Stimulated activated CD8-positive, alpha-beta memory T cell treated with anti-CD3 and anti-CD28 coated beads, Interleukin-7, amount 100 ng/mL, for 1 hour (primary cell): ENCODE data around the gene ZBTB1.
A peak's percentile ranks its signal among the peaks of the same experiment; 100 is the strongest.
"Not testable (repeated sequence)": the region's sequence is repeated elsewhere in the genome, so short reads cannot be mapped to it uniquely, and the experiment has no call there.

ENCODE experiments used
- DNase-seq, 2 donors: peaks; one replicate each; pipeline ENCODE4 v3.0.0-alpha.2; 2020; ENCODE audit warnings: low read depth in 2 of 2

ZBTB1 gene

DNA sequence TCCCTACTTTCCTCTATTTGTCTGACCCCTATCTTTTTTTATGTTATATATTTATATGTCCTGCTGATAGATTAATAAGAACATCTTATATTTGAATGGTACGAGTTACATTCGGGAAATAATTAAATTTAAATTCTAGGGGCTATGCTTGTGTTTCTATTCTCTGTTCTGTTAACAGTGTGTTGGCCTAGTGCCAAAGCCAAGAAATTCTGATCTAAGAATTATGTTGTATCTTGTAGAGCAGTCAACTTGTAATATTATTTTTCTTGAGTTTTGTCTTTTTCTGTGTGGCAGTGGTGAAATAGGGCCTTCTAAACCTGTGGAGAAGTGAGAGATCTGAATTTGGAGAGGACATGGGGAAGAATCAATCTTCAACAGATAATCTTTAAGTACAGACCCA lies 27.0 kb downstream of the ZBTB1 start:
- DNase-seq: no peak

DNA sequence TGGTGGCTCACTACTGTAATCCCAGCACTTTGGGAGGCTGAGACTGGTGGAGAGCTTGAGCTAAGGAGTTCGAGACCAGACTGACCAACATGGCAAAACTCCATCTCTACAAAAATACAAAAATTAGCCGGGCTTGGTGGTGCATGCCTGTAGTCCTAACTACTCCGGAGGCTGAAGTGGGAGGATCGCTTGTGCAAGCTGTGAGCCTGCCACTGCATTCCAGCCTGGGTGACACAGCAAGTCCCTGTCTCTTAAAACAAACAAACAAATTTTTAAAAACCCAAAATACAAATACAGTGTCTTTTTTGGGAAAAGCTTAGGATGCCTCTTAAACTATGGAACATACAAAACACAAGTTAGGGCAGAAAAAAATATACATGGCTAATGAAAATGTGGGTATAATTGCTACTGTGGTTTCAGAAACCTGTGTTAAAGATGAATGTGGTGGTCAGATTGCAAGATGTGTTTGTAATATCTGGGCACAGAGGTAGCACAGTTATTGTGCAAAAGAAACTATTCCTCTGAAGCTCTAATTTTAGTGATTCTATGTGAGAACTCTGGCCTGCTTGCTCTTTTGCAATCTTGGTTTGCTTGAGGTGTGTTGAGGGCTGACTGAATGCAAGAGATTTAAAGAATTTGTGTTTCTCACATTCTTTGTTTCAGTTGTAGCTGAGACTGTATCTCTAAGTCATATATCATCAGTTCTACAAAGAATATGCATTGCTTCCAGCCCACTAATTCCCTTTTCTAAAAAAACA lies 32.1 kb downstream of the ZBTB1 start:
- DNase-seq: no peak

DNA sequence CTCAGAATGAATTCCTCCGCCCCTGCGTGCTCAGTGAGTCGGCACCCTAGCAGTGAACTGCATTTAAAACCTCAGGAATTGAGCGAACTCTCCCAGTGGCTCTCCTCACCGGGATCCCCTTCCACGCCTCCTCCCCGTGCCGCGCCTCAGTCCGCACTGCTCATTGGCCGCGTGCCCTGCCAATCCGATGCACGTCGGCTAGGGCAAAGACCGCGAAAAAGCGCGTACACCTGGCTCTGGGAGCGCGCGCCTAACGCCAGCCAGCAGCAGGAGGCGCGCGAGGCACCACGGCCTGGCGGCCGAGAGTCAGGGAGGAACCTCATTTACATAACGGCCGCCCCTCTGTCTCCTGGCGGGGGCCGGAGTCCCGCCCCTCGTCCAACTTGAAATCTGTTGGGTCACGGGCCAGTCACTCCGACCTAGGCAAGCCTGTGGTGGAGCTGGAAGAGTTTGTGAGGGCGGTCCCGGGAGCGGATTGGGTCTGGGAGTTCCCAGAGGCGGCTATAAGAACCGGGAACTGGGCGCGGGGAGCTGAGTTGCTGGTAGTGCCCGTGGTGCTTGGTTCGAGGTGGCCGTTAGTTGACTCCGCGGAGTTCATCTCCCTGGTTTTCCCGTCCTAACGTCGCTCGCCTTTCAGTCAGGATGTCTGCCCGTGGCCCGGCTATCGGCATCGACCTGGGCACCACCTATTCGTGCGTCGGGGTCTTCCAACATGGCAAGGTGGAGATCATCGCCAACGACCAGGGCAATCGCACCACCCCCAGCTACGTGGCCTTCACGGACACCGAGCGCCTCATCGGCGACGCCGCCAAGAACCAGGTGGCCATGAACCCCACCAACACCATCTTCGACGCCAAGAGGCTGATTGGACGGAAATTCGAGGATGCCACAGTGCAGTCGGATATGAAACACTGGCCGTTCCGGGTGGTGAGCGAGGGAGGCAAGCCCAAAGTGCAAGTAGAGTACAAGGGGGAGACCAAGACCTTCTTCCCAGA lies 35.9 kb downstream of the ZBTB1 start, which contains the start of gene HSPA2:
TSS of gene HSPA2 (plus strand) at position 534 of the 995 bp plus-strand sequence. CDS start at position 643, 109 bp downstream.
- peak; percentile 81 for DNase-seq

DNA sequence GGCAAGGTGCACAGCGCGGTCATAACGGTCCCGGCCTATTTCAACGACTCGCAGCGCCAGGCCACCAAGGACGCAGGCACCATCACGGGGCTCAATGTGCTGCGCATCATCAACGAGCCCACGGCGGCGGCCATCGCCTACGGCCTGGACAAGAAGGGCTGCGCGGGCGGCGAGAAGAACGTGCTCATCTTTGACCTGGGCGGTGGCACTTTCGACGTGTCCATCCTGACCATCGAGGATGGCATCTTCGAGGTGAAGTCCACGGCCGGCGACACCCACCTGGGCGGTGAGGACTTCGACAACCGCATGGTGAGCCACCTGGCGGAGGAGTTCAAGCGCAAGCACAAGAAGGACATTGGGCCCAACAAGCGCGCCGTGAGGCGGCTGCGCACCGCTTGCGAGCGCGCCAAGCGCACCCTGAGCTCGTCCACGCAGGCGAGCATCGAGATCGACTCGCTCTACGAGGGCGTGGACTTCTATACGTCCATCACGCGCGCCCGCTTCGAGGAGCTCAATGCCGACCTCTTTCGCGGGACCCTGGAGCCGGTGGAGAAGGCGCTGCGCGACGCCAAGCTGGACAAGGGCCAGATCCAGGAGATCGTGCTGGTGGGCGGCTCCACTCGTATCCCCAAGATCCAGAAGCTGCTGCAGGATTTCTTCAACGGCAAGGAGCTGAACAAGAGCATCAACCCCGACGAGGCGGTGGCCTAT lies 36.8 kb downstream of the ZBTB1 start:
- no peak for DNase-seq

DNA sequence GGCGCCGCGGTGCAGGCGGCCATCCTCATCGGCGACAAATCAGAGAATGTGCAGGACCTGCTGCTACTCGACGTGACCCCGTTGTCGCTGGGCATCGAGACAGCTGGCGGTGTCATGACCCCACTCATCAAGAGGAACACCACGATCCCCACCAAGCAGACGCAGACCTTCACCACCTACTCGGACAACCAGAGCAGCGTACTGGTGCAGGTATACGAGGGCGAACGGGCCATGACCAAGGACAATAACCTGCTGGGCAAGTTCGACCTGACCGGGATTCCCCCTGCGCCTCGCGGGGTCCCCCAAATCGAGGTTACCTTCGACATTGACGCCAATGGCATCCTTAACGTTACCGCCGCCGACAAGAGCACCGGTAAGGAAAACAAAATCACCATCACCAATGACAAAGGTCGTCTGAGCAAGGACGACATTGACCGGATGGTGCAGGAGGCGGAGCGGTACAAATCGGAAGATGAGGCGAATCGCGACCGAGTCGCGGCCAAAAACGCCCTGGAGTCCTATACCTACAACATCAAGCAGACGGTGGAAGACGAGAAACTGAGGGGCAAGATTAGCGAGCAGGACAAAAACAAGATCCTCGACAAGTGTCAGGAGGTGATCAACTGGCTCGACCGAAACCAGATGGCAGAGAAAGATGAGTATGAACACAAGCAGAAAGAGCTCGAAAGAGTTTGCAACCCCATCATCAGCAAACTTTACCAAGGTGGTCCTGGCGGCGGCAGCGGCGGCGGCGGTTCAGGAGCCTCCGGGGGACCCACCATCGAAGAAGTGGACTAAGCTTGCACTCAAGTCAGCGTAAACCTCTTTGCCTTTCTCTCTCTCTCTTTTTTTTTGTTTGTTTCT lies 37.6 kb downstream of the ZBTB1 start:
- no peak for DNase-seq

DNA sequence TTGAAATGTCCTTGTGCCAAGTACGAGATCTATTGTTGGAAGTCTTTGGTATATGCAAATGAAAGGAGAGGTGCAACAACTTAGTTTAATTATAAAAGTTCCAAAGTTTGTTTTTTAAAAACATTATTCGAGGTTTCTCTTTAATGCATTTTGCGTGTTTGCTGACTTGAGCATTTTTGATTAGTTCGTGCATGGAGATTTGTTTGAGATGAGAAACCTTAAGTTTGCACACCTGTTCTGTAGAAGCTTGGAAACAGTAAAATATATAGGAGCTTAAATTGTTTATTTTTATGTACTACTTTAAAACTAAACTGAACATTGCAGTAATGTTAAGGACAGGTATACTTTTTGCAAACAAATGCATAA lies 38.2 kb downstream of the ZBTB1 start:
- no peak for DNase-seq

DNA sequence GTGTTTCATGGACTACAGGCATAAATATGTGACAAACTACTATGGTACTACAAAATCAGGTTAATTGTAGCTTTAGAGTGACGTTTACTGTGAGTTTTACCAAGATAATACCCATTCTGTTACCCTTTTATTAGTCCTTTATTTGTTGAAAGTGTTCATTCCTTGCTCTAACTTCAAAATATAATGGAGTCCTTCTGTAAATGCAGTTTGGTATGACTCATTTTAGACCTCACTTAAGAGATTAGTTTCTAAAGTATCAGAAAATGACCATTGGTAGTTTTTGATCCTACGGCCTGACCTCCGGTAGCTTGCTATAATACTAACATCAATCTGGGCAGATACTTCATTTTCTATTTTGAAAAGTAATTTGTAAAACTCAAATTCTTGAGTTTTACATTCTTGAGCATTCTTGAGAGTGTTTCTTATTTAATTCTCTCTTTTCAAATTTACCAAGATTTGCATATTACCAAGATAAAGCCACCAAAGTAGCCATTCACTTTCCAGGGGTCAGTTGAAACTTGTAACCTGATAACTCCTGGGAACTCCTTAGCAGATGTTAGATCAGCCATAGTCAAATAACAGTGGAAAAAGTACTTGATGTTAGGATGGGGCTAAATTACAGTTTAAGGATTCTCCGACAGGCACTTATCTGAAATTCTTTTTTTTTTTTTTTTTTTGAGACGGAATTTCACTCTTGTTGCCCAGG lies 40.2 kb downstream of the ZBTB1 start:
- DNase-seq: no peak

DNA sequence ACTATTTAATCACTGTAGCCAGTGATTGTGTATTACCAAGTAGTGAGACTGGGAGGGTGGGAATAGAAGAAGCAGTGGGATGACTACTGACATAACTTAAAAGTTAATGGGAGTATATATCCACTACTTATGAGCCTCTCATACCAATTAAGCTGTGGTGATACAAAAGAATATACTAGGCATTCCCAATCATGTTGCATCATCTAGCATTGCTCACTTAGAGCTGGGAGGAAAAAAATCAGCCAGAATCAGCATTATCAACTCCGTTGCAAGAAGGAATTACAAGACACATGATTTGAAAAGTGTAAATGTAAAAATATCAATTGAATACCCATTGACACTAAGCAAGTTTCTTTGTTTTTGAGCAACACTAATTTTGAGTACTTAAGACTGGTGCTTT lies 44.4 kb downstream of the ZBTB1 start:
- no peak for DNase-seq

DNA sequence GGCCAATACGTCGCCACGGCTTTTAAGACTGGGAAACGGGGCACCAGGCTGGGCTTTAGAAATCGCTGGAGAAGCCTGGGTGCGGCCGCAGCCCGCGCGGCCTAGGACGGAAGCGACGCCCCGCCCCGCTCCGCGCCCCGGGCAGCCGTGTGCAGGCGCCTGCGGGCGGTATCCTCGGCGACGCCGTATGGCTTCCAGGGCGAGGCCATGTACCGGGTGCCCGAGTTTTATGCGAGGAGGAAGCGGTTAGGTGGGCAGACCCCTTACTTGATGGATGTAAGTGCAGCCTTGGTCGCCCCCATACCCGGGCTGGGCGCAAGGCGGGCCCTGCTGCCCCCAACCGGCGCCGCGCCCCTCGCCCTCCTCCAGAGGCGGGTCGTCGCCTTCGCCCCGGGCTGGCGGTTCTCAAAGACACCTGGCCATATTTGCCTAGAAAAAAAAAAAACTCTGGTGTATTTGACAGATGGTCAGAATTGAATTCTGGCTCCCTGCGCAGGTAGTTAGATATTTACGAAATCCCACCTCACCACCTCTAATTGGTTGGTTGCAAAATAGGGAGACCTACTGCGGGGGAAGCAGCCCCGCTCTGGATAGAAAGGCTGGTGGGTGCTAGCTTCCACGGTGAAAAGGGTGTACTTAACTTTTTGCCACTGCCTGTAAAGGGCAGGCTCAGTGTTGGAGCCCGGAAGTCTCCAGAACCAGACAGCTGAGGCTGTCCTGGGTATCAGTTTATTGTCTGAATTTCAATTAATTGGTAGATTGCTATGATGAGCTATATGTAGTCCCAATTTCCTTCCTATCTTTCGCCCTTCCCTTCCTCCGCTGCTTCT lies 45.4 kb downstream of the ZBTB1 start, which contains the start of gene PPP1R36:
TSS of gene PPP1R36 (plus strand) at position 171 of the 830 bp plus-strand sequence. CDS start at position 208, 37 bp downstream.
- DNase-seq: no peak

DNA sequence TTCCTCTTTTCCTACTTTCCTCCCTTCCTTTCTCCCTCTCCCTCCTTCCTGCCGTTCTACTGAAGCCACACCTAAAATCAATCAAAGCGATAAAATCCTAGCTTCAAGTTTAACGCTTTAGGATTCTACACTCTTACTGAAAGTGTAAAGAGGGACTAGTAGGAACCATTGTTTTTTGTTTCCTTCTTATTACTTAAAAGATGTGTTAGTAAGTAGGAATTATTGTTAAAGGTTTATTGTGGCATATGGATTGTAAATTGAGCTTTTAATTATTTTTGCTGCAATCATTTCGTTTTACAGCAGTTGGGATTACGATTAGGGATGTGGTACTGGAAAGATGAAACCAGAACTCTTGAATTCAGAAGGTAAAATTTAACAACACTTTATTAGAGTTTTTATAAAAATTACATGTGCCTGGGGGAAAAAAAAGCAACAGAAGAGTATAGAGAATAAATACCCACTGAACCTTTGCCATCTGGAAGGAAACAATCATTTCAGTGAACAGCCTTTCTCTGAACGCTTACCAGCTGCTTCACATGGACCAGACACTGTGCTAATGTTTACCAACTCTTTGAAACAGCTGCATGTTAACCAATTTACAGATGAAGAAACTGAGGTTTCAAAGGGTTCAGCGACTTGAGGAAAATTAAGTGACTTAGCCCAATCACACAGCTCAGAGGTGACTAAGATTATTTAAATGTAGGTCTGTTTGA lies 46.2 kb downstream of the ZBTB1 start:
- no peak for DNase-seq

DNA sequence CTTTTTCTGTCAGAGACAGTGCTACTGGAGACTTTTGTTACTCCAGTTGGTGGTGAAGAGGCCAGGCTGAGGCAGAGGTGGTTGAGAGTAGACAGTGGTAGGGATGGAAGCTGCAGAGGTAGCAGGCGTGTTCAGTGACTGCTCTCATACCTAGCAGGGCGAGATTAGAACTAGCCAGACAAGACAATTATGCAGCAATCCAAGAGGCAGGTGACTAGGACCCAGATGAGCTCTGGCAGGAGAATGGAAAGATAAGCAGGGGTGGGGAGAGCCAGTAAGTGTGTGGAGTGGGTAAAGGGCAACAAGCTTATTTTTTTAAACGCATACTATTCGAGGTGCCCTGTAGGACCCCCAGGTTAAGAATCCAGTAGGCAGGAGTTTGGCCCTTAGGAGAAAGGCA lies 50.0 kb downstream of the ZBTB1 start:
- DNase-seq: no peak

DNA sequence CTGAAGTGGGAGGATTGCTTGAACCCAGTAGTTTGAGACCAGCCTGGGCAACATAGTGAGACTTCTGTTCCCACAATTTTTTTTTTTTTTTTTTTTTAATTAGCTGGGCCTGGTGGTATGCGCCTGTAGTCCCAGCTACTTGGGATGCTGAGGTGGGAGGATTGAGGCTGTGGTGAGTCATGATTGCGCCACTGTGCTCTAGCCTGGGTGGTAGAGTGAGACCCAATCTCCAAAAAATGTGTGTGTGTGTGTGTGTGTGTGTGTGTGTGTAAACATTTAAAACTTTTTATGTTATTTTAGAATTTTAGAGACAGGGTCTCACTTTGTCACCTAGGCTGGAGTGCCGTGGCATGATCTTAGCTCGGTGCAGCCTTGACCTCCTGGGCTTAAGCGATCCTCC lies 52.0 kb downstream of the ZBTB1 start:
- no peak for DNase-seq

DNA sequence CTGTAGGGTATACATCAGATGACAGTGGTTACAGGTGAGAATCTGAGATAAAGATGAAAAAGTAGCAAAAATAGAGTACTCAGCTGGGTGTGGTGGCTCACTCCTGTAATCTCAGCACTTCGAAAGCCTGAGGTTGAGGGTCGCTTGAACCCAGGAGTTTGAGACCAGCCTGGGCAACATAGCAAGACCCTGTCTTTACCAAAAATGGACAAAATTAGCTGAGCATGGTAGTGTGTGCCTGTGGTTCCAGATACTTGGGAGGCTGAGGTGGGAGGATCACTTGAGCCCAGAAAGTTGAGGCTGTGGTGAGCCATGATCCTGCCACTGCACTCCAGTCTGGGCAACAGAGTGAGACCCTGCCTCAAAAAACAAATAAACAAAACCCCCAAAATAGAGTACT lies 53.6 kb downstream of the ZBTB1 start:
- DNase-seq: not testable (repeated sequence)

DNA sequence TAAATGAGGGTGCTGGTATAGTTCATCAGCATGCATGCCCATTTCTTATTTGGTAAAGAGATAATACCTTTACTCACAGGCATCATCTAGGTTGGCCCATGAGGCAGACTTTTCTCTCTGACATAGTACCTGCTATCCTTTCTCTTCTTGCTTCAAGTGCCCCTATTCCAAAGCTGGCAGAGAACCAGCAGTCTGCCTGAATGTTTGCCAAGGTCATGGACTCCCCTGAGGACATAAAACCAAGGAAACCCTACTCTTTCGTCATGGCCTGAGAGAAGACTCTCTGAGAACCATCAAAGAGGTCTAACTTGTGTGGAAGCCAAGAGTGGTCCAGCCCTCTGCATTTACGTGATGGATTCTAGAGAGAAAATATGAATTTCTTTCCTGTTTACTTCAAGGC lies 57.1 kb downstream of the ZBTB1 start:
- DNase-seq: no peak

DNA sequence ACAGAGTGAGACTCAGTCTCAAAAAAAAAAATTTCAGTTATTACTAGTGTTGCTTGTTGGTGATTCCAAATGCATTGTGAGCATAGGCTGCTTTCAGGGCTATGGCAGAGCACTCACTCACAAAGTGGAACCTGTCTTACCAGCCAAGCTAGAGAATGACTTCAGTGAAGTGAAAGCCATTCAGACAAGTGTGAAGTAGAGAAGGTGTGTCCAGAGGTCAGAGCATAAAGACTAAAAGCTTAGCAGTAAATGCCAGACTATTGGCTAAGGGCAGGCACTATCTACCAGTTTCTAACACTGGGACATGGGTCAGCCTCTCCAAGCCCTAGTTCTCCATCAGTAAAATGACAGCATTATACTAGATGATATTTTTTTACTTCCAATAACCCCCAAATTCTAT lies 57.9 kb downstream of the ZBTB1 start:
- no peak for DNase-seq

DNA sequence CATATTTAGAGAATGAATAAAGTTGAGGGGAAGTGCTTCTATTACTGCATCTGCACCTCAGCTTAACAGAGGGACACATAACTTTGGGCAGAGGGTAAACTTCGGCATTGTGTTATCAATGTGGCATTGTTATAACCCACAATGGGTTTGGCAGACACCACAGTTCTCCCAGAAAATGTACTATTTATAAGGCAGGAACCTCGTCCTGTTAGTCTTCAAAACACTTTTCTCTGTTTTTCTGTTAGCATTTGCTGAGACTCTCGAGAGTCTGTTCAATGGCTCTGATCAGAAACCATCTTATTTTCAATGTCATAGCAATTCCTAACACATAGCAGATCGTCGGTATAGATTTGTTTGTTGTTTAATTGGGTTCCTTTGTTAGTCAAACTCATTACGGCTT lies 59.1 kb downstream of the ZBTB1 start:
- DNase-seq: no peak

DNA sequence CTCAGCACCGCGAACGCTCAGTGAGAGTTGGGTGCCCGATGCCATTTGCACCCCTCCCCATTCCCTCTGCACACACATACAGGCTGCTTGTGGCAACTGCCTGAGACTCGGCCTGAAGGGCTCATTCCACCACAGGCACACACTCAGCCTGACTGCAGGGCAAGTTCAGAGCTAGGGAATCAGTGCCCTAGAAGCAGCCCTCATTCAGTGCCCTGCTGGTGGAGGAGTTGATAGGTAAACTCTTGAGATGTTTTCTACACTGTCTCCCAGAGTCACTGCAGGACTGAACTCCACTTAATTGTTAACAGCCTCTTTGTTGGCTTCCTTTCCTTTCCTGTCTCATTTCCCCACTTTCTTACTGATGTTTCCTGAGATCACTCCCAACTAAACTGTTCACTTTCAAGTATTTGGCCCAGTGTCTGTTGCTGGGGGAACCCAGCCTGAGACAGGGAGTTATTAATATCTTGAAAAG lies 62.1 kb downstream of the ZBTB1 start:
- no peak for DNase-seq

DNA sequence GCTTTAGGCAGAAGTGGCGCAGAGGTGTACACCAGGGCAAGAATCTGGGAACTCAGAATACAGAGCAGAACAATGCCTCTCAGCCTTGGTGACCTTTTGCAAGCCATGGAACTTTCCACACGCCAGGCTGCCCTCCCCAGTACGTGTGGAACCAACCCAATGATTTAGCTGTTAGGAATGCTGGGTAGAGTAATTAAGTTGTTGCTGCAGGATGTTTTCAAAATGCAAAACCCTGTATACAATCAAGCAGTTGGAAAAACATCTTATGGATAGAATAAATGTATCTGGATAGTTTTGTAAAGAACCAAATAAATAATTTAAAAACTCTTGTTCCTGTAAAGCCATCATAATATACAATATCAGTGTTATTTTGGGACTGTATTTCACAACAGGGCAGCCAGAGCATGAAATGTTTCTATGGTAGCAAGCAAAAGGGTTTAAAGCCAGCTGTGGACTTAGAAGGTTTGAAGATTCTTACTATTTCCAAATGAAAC lies 64.6 kb downstream of the ZBTB1 start:
- no peak for DNase-seq

DNA sequence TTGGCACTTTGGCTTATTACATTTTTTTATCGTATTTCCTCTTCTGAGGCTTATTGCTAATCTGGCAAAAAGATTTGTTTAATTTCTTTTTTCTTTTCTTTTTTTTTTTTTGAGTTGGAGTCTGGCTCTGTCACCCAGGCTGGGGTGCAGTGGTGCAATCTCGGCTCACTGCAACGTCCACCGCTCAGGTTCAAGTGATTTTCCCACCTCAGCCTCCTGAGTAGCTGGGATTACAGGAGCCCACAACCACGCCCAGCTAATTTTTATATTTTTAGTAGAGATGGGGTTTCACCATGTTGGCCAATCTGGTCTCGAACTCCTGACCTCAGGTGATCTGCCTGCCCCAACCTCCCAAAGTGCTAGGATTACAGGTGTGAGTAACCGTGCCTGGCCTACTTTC lies 65.1 kb downstream of the ZBTB1 start:
- not testable (repeated sequence) for DNase-seq
